NB4 (cell line): ENCODE data around the gene TOM1L2.

Experiments used
- CTCF ChIP-seq: IDR thresholded peaks from one replicate; pipeline ENCODE4 v1.5.1; 2012; ENCODE audit warnings: low read depth, low read length
- MAX ChIP-seq: IDR thresholded peaks from 2 replicates; pipeline ENCODE4 v1.6.1; 2011; ENCODE audit warnings: low read depth, low read length
- POLR2A ChIP-seq: IDR thresholded peaks from 2 replicates; pipeline ENCODE4 v1.6.1; 2011; ENCODE audit warnings: mild to moderate bottlenecking; ENCODE audit not compliant: insufficient read length; ENCODE audit errors: extremely low read depth

DNA sequence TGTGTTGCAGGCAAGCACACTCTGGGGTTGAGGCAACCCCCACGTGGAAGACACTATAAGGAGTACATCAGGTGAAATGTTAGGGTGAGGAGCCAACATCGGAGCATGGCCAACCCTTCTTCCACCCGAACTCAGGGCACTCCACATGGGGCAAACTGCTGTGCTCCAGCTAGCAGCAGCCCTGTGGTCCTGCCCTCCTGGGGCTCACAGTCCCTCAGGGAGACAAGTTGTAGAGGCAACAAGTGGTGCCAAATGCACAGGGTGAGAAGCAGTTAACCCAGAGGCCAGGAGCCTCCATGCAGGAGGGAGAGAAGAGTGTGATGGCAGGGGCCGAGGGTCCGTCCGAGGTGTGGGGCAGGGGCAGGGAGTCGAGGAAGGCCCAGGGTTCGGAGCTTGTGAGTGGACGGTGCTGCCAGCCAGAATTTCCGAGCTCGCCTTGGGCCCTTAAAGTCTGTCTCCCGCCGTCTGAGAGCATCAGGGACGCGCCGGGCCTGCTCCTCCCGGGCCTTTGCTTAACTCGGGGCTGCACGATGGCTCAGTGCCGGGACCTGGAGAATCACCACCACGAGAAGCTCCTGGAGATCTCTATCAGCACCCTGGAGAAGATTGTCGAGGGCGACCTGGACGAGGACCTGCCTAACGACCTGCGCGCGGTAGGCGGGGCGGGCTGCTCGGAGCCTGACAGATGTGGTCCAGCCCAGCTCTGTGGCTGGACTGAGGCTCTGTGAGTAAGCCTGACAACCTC, 34.5 kb upstream of the TOM1L2 start:
- TF ChIP-seq CTCF = no peak
- TF ChIP-seq POLR2A = no peak
- no peak for TF ChIP-seq MAX
